IMR-90 (cell line): ENCODE results near the gene FXYD6. TPM values are rescaled to one million over a fixed set of nuclear protein-coding genes. Genes with fewer than 3 reads are reported as not detected.

Experiments used
- ATAC-seq: fragments of 200-7000 bp; cut with Tn5 transposase; 2 replicates; pipeline ENCODE4 v1.9.1; 2020; ENCODE audit warnings: low read depth, mild to moderate bottlenecking, moderate library complexity
- BruUV-seq: library from RNA; stranded (reverse); fragments of 400-500 nt; replicated peaks from 2 replicates; lab custom pipeline; 2021; lab: Mats Ljungman, UMichigan
- CTCF ChIA-PET: fragments of 300-600 bp; formaldehyde crosslinking; extraction: SDS; loops from one replicate; lab custom pipeline; 2021; ENCODE audit warnings: antibody characterized with exemption; lab: Yijun Ruan, JAX
- POLR2A ChIA-PET: fragments of 300-600 bp; sonication (Branson Sonifier 250); formaldehyde crosslinking; loops from one replicate; lab custom pipeline; 2022; ENCODE audit warnings: antibody characterized with exemption; ENCODE audit not compliant: unreplicated experiment; lab: Charles Lee
- DNase-seq: peaks from one replicate; pipeline ENCODE4 v3.0.0; 2013
- H2AFZ ChIP-seq: replicated peaks from 2 replicates; pipeline ENCODE3; 2013; ENCODE audit warnings: low read length, mild to moderate bottlenecking; ENCODE audit not compliant: poor library complexity
- H2AK5ac ChIP-seq: 2 replicates; pipeline ENCODE4 v1.6.1; 2013; ENCODE audit warnings: low read depth, low read length, inconsistent platforms
- H2AK9ac ChIP-seq: replicated peaks from 2 replicates; pipeline ENCODE3; 2013; ENCODE audit warnings: mild to moderate bottlenecking, low read depth, low read length, moderate library complexity; ENCODE audit not compliant: poor library complexity
- H2BK120ac ChIP-seq: 2 replicates; pipeline ENCODE4 v1.6.1; 2013; ENCODE audit warnings: low read depth, low read length, inconsistent platforms
- H2BK15ac ChIP-seq: 3 replicates; pipeline ENCODE4 v1.6.1; 2013; ENCODE audit warnings: low read depth, low read length, inconsistent platforms
- H2BK20ac ChIP-seq: 2 replicates; pipeline ENCODE4 v1.6.1; 2013; ENCODE audit warnings: low read depth, mild to moderate bottlenecking, inconsistent platforms, low read length, moderate library complexity
- H2BK5ac ChIP-seq: 2 replicates; pipeline ENCODE4 v1.6.1; 2013; ENCODE audit warnings: mild to moderate bottlenecking, low read depth, low read length, inconsistent platforms; ENCODE audit not compliant: poor library complexity, severe bottlenecking
- H3K14ac ChIP-seq: replicated peaks from 2 replicates; pipeline ENCODE4 v1.6.1; 2013; ENCODE audit warnings: low read depth, low read length, inconsistent platforms
- H3K18ac ChIP-seq: 2 replicates; pipeline ENCODE4 v1.6.1; 2013; ENCODE audit warnings: low read depth, low read length, control low read depth
- H3K23ac ChIP-seq: 2 replicates; pipeline ENCODE4 v1.6.1; 2013; ENCODE audit warnings: low read depth, low read length, inconsistent platforms
- H3K27ac ChIP-seq: 2 replicates; pipeline ENCODE4 v1.5.1; 2013; ENCODE audit warnings: mild to moderate bottlenecking, control low read depth, low read length; ENCODE audit not compliant: insufficient read depth
- H3K27me3 ChIP-seq: 2 replicates; pipeline ENCODE4 v1.6.1; 2013; ENCODE audit warnings: low read length; ENCODE audit not compliant: control insufficient read depth, insufficient read depth
- H3K36me3 ChIP-seq: 2 replicates; pipeline ENCODE4 v1.6.1; 2013; ENCODE audit warnings: low read length, mixed read lengths; ENCODE audit not compliant: control insufficient read depth, insufficient read depth
- H3K4ac ChIP-seq: 2 replicates; pipeline ENCODE4 v1.6.1; 2013; ENCODE audit warnings: low read depth, low read length, inconsistent platforms
- H3K4me1 ChIP-seq: 2 replicates; pipeline ENCODE4 v1.6.1; 2013; ENCODE audit warnings: low read length, mixed read lengths; ENCODE audit not compliant: control insufficient read depth, insufficient read depth
- H3K4me2 ChIP-seq: 2 replicates; pipeline ENCODE4 v1.6.1; 2013; ENCODE audit warnings: low read depth, mild to moderate bottlenecking, control low read depth, low read length, moderate library complexity
- H3K4me3 ChIP-seq: 2 replicates; pipeline ENCODE4 v1.5.1; 2013; ENCODE audit warnings: low read depth, mild to moderate bottlenecking, control low read depth, low read length, moderate library complexity; ENCODE audit not compliant: insufficient read depth
- H3K56ac ChIP-seq: 2 replicates; pipeline ENCODE4 v1.6.1; 2013; ENCODE audit warnings: low read length, inconsistent platforms; ENCODE audit not compliant: insufficient read depth; ENCODE audit errors: extremely low read depth
- H3K79me1 ChIP-seq, 2 experiments: 2 replicates each; pipeline ENCODE4 v1.6.1; 2013; ENCODE audit warnings: low read length in 2 of 2, inconsistent platforms in 1 of 2, low read depth in 1 of 2
- H3K9ac ChIP-seq: 2 replicates; pipeline ENCODE4 v1.6.1; 2013; ENCODE audit warnings: low read depth, low read length, control low read depth
- H3K9me1 ChIP-seq: 2 replicates; pipeline ENCODE4 v1.6.1; 2013; ENCODE audit warnings: low read length, inconsistent platforms; ENCODE audit not compliant: insufficient read depth
- H3K9me3 ChIP-seq: 2 replicates; pipeline ENCODE4 v1.6.1; 2013; ENCODE audit warnings: low read length; ENCODE audit not compliant: control insufficient read depth, insufficient read depth
- H4K20me1 ChIP-seq: 2 replicates; pipeline ENCODE4 v1.6.1; 2013; ENCODE audit warnings: low read length, inconsistent platforms; ENCODE audit not compliant: insufficient read depth
- H4K5ac ChIP-seq: 2 replicates; pipeline ENCODE4 v1.6.1; 2013; ENCODE audit warnings: mild to moderate bottlenecking, low read depth, low read length, control low read depth
- H4K8ac ChIP-seq, 2 experiments: 2 replicates each; pipeline ENCODE4 v1.6.1; 2013; ENCODE audit warnings: low read depth in 2 of 2, low read length in 2 of 2, control low read depth in 1 of 2, inconsistent platforms in 1 of 2
- H4K91ac ChIP-seq: 2 replicates; pipeline ENCODE4 v1.6.1; 2013; ENCODE audit warnings: low read depth, low read length, inconsistent platforms; ENCODE audit not compliant: insufficient read depth
- CHD1 ChIP-seq: IDR thresholded peaks from 2 replicates; pipeline ENCODE4 v1.6.1; 2012; ENCODE audit warnings: low read depth, low read length, improper control_type of control experiment
- MAZ ChIP-seq: IDR thresholded peaks from 2 replicates; pipeline ENCODE4 v1.6.1; 2012; ENCODE audit warnings: low read depth, mild to moderate bottlenecking, low read length, improper control_type of control experiment, moderate library complexity, borderline replicate concordance
- POLR2A ChIP-seq: IDR thresholded peaks from 2 replicates; pipeline ENCODE4 v1.6.1; 2012; ENCODE audit warnings: mild to moderate bottlenecking, low read depth, low read length
- SMC3 ChIP-seq: fragments of 150-350 bp; IDR thresholded peaks from 2 replicates; pipeline ENCODE4 v1.6.1; 2016; ENCODE audit warnings: low read depth, mild to moderate bottlenecking, antibody characterized with exemption, low read length, moderate library complexity
- WGBS, 2 experiments: methylation state at CpG; one replicate each; pipeline versions ENCODE4 v1.1.5 to v1.1.7; 2013; ENCODE audit warnings: missing lambda C conversion rate in 2 of 2; ENCODE audit not compliant: insufficient read length in 1 of 2; ENCODE audit errors: extremely low coverage in 2 of 2; 5-methylcytosine and 5-hydroxymethylcytosine counted together
- dilution Hi-C: fragments of 300-500 bp; cut with HindIII; formaldehyde crosslinking; loops from one replicate; pipeline ENCODE4 v1.14.3; 2018; ENCODE audit warnings: low sequenced_read_pairs; ENCODE audit not compliant: unreplicated experiment
- in situ Hi-C: fragments of 300-500 bp; cut with MboI; formaldehyde crosslinking; loops from 3 replicates; pipeline ENCODE4 v1.14.3; 2019; ENCODE audit warnings: low sequenced_read_pairs, inconsistent platforms, mixed read lengths
- intact Hi-C: fragments of 100-400 bp; cut with micrococcal nuclease; formaldehyde crosslinking; loops from 2 replicates; pipeline ENCODE4 v1.10.0; 2022
- polyA plus RNA-seq, 3 experiments: library from polyadenylated mRNA; depleted of rRNA; stranded (reverse); fragments of >200 nt; gene quantifications; 2 replicates each; pipeline ENCODE4 v1.2.3, GENCODE V29; 2012; ENCODE audit warnings: low replicate concordance in 1 of 3
- total RNA-seq: library from RNA; depleted of rRNA; stranded (reverse); fragments of >200 nt; gene quantifications from 2 replicates; pipeline ENCODE4 v1.2.3, GENCODE V29; 2012

Gene FXYD6
- total and polyA plus RNA-seq, 2 of the 4 experiments (the other 2 are of a cell fraction), result 0.32 TPM; not detected in 1

- no peak for TF ChIP-seq POLR2A
- no peak for TF ChIP-seq CHD1
These were observed 68.8 kb downstream of the FXYD6 start (continued) for GRCh38 chr11:117807482-117808327.

- intact Hi-C loops, result loop anchor here (1.0 kb wide), 4 partner anchors 10 to 246 kb away; no protein-coding TSS in a partner anchor
- H3K56ac ChIP-seq, result no peak overlapping the region
- no peak overlapping the region for H3K23ac ChIP-seq
- no peak overlapping the region for H3K9ac ChIP-seq
- no peak for ATAC-seq
- no CpG with 5 or more reads among the region's 5 CpGs for WGBS, 2 experiments
- H3K27ac ChIP-seq, result no peak overlapping the region
- H2BK5ac ChIP-seq, result no peak overlapping the region
- dilution Hi-C loops, result no loop called here
- ChIA-PET POLR2A (no interaction called here), CTCF (interaction anchor here (1.2 to 3.2 kb wide), 8 partner anchors 10 to 381 kb away, joined by 4 to 23 read pairs (median 6); no protein-coding TSS in a partner anchor)
- DNase-seq, result no peak
- H3K9me1 ChIP-seq, result no peaks in the 10 kb centered on the region
- H2BK20ac ChIP-seq, result no peak overlapping the region
- no peaks in the 10 kb centered on the region for H3K79me1 ChIP-seq
- no peaks in the 10 kb centered on the region for H3K4me1 ChIP-seq
- no peak overlapping the region for H2AK9ac ChIP-seq
- no peak overlapping the region for H3K4me2 ChIP-seq
- H3K4me3 ChIP-seq, result no peak overlapping the region
- peaks cover 33% of the 10 kb centered on the region for H3K27me3 ChIP-seq
- no peak overlapping the region for H4K91ac ChIP-seq
- no peak overlapping the region for H3K14ac ChIP-seq
- H3K36me3 ChIP-seq, result no peaks in the 10 kb centered on the region
- H2BK120ac ChIP-seq, result no peak overlapping the region
- H2AK5ac ChIP-seq, result no peak overlapping the region
- no peak for TF ChIP-seq MAZ
- no peak for TF ChIP-seq SMC3
- no peak overlapping the region for H3K4ac ChIP-seq
- no peak overlapping the region for H2AFZ ChIP-seq
- no TSS peak for BruUV-seq
- no peaks in the 10 kb centered on the region for H4K20me1 ChIP-seq
- H3K18ac ChIP-seq, result no peak overlapping the region
- in situ Hi-C loops, result loop anchor here (10.0 kb wide), 1 partner anchor 362 kb away; no protein-coding TSS in a partner anchor
- H4K8ac ChIP-seq, result no peak overlapping the region
- H2BK15ac ChIP-seq, result no peak overlapping the region
- no peak overlapping the region for H4K5ac ChIP-seq
- no peaks in the 10 kb centered on the region for H3K9me3 ChIP-seq
These were observed 69.6 kb downstream of the FXYD6 start for GRCh38 chr11:117806846-117807245.
